Measurements from ENCODE around the gene DYNC2I2. TPM values are rescaled to one million over a fixed set of nuclear protein-coding genes. Genes with fewer than 3 reads are reported as not detected.

The DYNC2I2 gene
- total and polyA plus RNA-seq, 2 experiments from 2014 or later, result 58.8 to 93.1 TPM

- TF ChIP-seq EZH2 (IDR thresholded peaks at IDR 0.05; ENCODE audit: insufficient read depth, poor library complexity, severe bottlenecking) (no peak), EZH2phosphoT487 (IDR thresholded peaks at IDR 0.05; ENCODE audit: insufficient read depth, low read depth) (no peak)
- H3K9ac ChIP-seq, result no peak overlapping the region
- peaks cover 40% of the 10 kb centered on the region for H3K79me2 ChIP-seq (ENCODE audit: insufficient read depth)
- H2AFZ ChIP-seq, result no peak overlapping the region; the same call in 1 of the 2 replicates
- WGBS, 2 experiments (ENCODE audit: low coverage in 1 of 2, low lambda C conversion rate in 2 of 2, missing lambda C conversion rate in 2 of 2), result 85 to 87% methylated on average over 17 of the region's 17 CpGs
- H3K4me1 ChIP-seq (ENCODE audit: insufficient read depth), result peaks cover 16% of the 10 kb centered on the region
- in situ Hi-C loops (cut with MboI), result no loop called here
- no peaks in the 10 kb centered on the region for H3K9me2 ChIP-seq (ENCODE audit: insufficient read depth)
- peaks cover under 1% of the 10 kb centered on the region; the same call in 1 of the 2 replicates for H3K36me3 ChIP-seq (ENCODE audit: low read depth)
- H4K20me1 ChIP-seq (ENCODE audit: insufficient read depth), result peaks cover 4% of the 10 kb centered on the region
- no peak overlapping the region for H3K4me2 ChIP-seq (ENCODE audit: unreplicated experiment)
- DNase-seq, result no peak
- no peaks in the 10 kb centered on the region for H3K9me3 ChIP-seq (ENCODE audit: low read depth)
- H3F3A ChIP-seq (ENCODE audit: insufficient read depth), result peaks cover 10% of the 10 kb centered on the region
- H3K27me3 ChIP-seq (replicated peaks; ENCODE audit: insufficient read depth), result no peaks in the 10 kb centered on the region
- H3K27ac ChIP-seq, result no peak overlapping the region
- no peak overlapping the region for H3K4me3 ChIP-seq
These were observed 29.2 kb upstream of the DYNC2I2 start for GRCh38 chr9:128685636-128686489.

DNA sequence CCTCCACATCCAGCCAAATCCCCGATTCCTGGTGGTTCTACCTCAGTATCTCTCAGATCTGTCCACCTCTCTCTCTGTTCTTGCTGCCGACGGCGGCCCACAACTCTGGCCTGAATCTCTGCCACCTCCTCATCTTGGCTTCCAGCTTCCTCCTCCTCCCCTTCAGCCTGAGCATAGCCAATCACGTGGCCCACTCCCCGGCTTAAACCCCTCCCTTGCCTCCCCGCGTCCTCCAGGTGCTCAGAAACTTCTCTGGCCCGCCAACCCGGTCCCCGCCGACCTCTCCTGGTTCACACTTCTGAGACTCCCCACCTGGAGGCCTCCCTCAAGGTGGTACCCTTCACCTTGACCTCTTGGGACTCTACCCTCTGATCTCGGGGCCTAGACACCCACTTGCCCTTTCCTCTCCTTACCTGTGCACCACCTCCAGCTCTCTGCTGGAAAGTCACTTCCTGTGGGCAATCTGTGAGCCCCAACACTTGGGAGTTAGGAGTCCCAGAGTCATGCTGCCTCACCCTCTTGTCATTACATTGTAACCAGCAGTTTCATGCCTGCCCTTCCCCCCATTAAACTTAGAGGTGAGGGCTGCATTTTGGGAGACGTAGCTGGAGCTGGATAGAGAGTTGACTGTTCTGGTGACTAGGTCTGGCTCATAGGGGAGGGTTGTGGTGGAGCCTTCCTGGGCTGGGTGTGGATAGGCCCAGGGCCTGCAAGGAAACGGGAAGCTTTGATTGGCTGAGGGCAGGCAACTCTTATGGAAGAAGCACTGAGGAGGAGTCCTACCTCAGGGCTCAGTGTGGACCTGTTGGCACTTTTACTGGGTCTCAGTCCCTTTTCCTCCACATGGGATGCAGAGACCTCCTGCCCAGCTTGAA lies 27.9 kb upstream of the DYNC2I2 start:
- Histone ChIP-seq H3K27me3 (replicated peaks; ENCODE audit: insufficient read depth) (no peaks in the 10 kb centered on the region), H3F3A (ENCODE audit: insufficient read depth) (peaks cover 10% of the 10 kb centered on the region), H3K9me3 (ENCODE audit: low read depth) (no peaks in the 10 kb centered on the region), H4K20me1 (ENCODE audit: insufficient read depth) (no peaks in the 10 kb centered on the region), H3K4me1 (ENCODE audit: insufficient read depth) (peaks cover 13% of the 10 kb centered on the region), H3K36me3 (ENCODE audit: low read depth) (no peaks in the 10 kb centered on the region), H3K79me2 (ENCODE audit: insufficient read depth) (peaks cover 31% of the 10 kb centered on the region), H3K4me2 (ENCODE audit: unreplicated experiment) (peak overlapping the region; percentile 97), H3K27ac (peak overlapping the region; percentile 90), H3K9ac (peak overlapping the region; percentile 89), H3K9me2 (ENCODE audit: insufficient read depth) (no peaks in the 10 kb centered on the region), H2AFZ (peak overlapping the region; percentile 83), H3K4me3 (peak overlapping the region; percentile 90)
- WGBS, 2 experiments (ENCODE audit: low coverage in 1 of 2, low lambda C conversion rate in 2 of 2, missing lambda C conversion rate in 2 of 2), result 3 to 7% methylated on average over 15 of the region's 15 CpGs
- TF ChIP-seq EZH2 (IDR thresholded peaks at IDR 0.05; ENCODE audit: insufficient read depth, poor library complexity, severe bottlenecking) (no peak), EZH2phosphoT487 (IDR thresholded peaks at IDR 0.05; ENCODE audit: insufficient read depth, low read depth) (no peak)
- in situ Hi-C loops (cut with MboI), result no loop called here
- DNase-seq, result peak; percentile 93

DNA sequence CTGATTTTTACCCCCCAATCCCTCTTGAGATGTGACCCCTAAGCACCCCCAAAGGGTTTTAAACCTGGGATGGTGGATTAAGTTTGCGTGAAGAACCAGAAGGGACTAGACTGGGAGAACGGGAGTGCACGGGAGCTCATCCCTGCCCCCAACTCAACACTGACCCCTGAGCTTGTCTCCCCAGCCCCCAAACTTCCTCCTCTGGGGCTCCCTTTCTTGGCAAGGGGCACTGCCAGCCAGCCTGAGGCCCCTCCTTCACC lies 27.3 kb upstream of the DYNC2I2 start:
- Histone ChIP-seq H3K36me3 (ENCODE audit: low read depth) (no peaks in the 10 kb centered on the region), H3K9me3 (ENCODE audit: low read depth) (no peaks in the 10 kb centered on the region), H3K9ac (peak overlapping the region; percentile 89), H2AFZ (peak overlapping the region; percentile 83), H3K4me2 (ENCODE audit: unreplicated experiment) (peak overlapping the region; percentile 97), H3K79me2 (ENCODE audit: insufficient read depth) (peaks cover 31% of the 10 kb centered on the region), H3F3A (ENCODE audit: insufficient read depth) (peaks cover 10% of the 10 kb centered on the region), H3K27ac (peak overlapping the region; percentile 90), H3K4me1 (ENCODE audit: insufficient read depth) (peaks cover 13% of the 10 kb centered on the region), H3K4me3 (peak overlapping the region; percentile 90), H4K20me1 (ENCODE audit: insufficient read depth) (no peaks in the 10 kb centered on the region), H3K27me3 (replicated peaks; ENCODE audit: insufficient read depth) (no peaks in the 10 kb centered on the region), H3K9me2 (ENCODE audit: insufficient read depth) (no peaks in the 10 kb centered on the region)
- 0% methylated on average over 3 of the region's 3 CpGs for WGBS, 2 experiments (ENCODE audit: low coverage in 1 of 2, low lambda C conversion rate in 2 of 2, missing lambda C conversion rate in 2 of 2)
- TF ChIP-seq EZH2 (IDR thresholded peaks at IDR 0.05; ENCODE audit: insufficient read depth, poor library complexity, severe bottlenecking) (no peak), EZH2phosphoT487 (IDR thresholded peaks at IDR 0.05; ENCODE audit: insufficient read depth, low read depth) (no peak)
- no peak for DNase-seq
- in situ Hi-C loops (cut with MboI), result no loop called here

GRCh38 chr9:128683340-128684064 lies 26.9 kb upstream of the DYNC2I2 start:
- Histone ChIP-seq H3K79me2 (ENCODE audit: insufficient read depth) (peaks cover 31% of the 10 kb centered on the region), H3K27me3 (replicated peaks; ENCODE audit: insufficient read depth) (no peaks in the 10 kb centered on the region), H3K9me2 (ENCODE audit: insufficient read depth) (no peaks in the 10 kb centered on the region), H3K36me3 (ENCODE audit: low read depth) (no peaks in the 10 kb centered on the region), H3K4me1 (ENCODE audit: insufficient read depth) (peaks cover 13% of the 10 kb centered on the region), H3K4me3 (peak overlapping the region; percentile 90), H3K4me2 (ENCODE audit: unreplicated experiment) (peak overlapping the region; percentile 97), H4K20me1 (ENCODE audit: insufficient read depth) (no peaks in the 10 kb centered on the region), H2AFZ (peak overlapping the region; percentile 83), H3K9me3 (ENCODE audit: low read depth) (no peaks in the 10 kb centered on the region), H3K27ac (peak overlapping the region; percentile 90), H3K9ac (peak overlapping the region; percentile 89), H3F3A (ENCODE audit: insufficient read depth) (peaks cover 10% of the 10 kb centered on the region)
- 16 to 17% methylated on average over 21 of the region's 21 CpGs for WGBS, 2 experiments (ENCODE audit: low coverage in 1 of 2, low lambda C conversion rate in 2 of 2, missing lambda C conversion rate in 2 of 2)
- in situ Hi-C loops (cut with MboI), result no loop called here
- TF ChIP-seq EZH2 (IDR thresholded peaks at IDR 0.05; ENCODE audit: insufficient read depth, poor library complexity, severe bottlenecking) (no peak), EZH2phosphoT487 (IDR thresholded peaks at IDR 0.05; ENCODE audit: insufficient read depth, low read depth) (no peak)
- peak; percentile 63 for DNase-seq
